ENCODE measurements around the gene SCYL2.

SCYL2 gene

DNA sequence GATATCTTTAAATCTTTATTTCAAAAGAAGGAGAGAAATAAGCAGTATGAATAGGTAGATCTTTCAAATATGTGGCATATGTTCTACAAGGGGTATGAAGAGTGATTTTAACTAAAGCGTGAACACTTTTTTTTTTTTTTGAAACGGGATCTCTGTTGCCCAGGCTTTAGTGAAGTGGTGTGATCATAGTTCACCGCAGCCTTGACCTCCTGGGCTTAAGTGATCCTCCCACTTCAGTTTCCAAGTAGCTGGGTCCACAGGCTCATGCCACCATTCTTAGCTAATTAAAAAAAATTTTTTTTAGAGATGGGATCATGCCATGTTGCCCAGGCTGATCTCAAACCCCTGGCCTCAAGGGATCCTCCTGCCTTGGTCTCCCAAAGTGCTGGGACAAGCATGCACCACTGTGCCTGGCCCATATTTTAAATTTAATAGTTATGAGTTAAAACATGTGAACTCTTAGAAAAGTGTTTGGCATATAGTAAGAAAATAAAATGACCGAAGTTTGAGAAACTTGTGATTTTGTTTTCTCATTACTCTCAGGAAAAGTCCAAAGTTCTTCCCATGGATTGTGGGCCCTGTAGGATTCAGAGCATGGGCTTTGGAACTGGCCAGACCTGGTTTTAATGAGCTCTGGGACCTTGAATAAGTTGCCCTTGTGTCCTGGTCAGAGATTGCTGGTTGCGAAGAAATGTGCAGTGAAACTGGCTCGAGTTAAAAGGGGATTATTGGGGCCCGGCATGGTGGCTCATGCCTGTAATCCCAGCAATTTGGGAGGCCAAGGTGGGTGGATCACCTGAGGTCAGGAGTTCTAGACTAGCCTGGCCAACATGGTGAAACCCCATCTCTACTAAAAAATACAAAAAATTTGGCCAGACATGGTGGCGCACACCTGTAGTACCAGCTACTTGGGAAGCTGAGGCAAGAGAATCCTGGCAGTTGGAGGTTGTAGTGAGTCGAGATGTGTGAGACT lies 116.9 kb downstream of the SCYL2 start:
- DNase-seq (no peak), ATAC-seq (replicated peaks) (no peak)
- H3K27me3 Mint-ChIP-seq = peaks cover 6 to 14% of the 10 kb centered on the region in 2 donors
- H3K36me3 Mint-ChIP-seq (ENCODE audit: insufficient read depth) = no peaks in the 10 kb centered on the region
- no peaks in the 10 kb centered on the region for H3K9me3 Mint-ChIP-seq
- H3K4me1 Mint-ChIP-seq (ENCODE audit: low read depth in 2 of 2) = no peaks in the 10 kb centered on the region
- no peak overlapping the region for H3K27ac Mint-ChIP-seq
- no peak overlapping the region for H3K4me3 Mint-ChIP-seq

DNA sequence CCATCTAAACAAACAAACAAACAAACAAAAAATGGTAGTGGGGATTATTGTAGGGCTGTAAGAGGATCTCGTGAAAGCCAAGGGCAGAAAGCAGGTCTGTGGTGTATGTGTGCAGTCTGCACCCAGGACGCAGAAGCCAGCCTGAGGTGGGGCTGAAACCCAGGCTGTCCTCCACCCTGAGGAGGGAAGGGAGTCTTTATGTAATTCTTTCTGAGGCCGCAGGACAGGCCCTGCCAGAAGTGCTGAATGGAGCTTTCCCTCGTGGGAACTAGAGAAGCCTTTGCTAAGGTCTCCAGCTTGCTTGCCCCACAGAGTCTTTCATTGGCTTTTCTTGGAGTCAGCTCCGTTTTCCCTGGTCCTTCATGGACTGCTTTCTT lies 117.6 kb downstream of the SCYL2 start:
- Mint-ChIP-seq H3K9me3 (no peaks in the 10 kb centered on the region), H3K4me1 (ENCODE audit: low read depth in 2 of 2) (no peaks in the 10 kb centered on the region), H3K27ac (no peak overlapping the region), H3K36me3 (ENCODE audit: insufficient read depth) (no peaks in the 10 kb centered on the region), H3K27me3 (peaks cover 6 to 14% of the 10 kb centered on the region in 2 donors), H3K4me3 (no peak overlapping the region)
- ATAC-seq (replicated peaks) (no peak), DNase-seq (no peak)

DNA sequence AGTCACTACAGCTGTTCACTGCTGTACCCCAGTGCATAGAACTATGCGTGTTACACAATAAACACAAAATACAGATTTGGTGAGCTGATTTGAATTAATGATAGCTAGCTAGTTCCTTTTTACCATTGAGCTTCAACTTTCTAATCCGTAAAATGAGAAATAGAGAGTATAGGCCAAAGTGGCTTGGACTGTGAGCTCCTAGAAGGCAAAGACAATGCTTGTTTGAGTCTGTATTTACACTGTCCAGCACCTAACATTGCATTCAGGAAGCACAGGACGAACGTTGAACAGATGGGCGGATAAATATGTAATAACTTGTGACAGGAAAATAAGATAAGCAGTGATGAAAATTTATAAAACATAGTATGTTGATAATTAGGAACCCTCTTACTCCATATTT lies 121.4 kb downstream of the SCYL2 start:
- H3K9me3 Mint-ChIP-seq = no peaks in the 10 kb centered on the region
- no peak for DNase-seq
- H3K4me3 Mint-ChIP-seq = no peak overlapping the region
- no peaks in the 10 kb centered on the region for H3K36me3 Mint-ChIP-seq (ENCODE audit: insufficient read depth)
- H3K27me3 Mint-ChIP-seq = peaks cover 17 to 26% of the 10 kb centered on the region in 2 donors
- no peak overlapping the region for H3K27ac Mint-ChIP-seq
- ATAC-seq (replicated peaks) = no peak
- no peaks in the 10 kb centered on the region for H3K4me1 Mint-ChIP-seq (ENCODE audit: low read depth in 2 of 2)
